Activated CD4-positive, alpha-beta T cell treated with anti-CD3 and anti-CD28 coated beads, Interleukin-2, amount 50 U/mL, for 4 hours (primary cell): Measurements from ENCODE around the gene FAM3A.

Experiments used
- DNase-seq, 2 experiments: peaks; one replicate each; pipeline ENCODE4 v3.0.0-alpha.2; 2020

FAM3A gene

DNA sequence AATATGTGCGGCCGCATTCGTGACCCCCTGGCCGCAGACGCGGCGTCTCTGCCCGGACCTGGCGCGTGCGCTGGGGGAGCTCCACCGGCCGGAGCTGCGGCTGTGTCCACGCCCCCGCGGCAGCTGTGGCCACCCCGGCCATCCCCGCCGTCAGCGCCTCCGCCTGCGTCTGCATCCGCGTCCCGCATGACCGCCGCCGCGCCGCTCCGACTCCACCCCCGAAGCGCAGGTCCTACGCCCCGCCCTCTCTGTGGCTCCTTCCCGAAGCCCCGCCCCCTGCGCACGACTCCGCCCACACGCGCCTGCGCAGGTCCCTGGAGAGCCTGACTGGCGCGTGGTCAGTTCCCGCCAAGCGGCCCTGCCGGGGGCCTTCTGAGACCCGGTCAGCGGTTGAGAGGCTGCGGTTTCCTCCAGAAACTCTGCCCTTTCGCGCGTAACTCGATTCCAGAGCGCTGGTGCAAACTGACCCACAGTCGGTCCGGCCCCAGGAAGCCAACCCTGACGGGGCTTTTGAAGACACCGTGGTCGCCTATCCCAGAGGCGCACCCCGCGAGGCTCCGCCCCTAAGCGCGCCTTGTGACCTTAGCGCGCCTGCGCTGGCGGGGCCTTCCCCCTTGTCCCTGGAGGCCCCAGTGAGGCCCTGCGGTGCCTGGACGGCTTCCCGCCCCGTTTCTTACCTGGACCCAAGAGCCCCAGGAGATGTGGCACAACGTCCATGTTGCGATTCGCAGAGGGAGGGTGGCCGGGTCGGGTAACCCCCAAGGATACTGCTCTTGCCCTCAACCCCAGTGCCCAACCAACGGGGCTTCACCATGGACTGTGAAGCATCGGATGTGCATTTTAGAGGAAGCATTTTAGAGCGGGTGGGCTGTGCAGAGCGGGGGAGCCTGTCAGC, 37.1 kb downstream of the FAM3A start, which contains the start of gene LAGE3:
Gene LAGE3, minus strand, starts transcription at position 554 of the 895 bp plus-strand sequence. Its CDS starts 366 bp downstream, at position 188.
- peak; percentile 89 to 90 for DNase-seq

DNA sequence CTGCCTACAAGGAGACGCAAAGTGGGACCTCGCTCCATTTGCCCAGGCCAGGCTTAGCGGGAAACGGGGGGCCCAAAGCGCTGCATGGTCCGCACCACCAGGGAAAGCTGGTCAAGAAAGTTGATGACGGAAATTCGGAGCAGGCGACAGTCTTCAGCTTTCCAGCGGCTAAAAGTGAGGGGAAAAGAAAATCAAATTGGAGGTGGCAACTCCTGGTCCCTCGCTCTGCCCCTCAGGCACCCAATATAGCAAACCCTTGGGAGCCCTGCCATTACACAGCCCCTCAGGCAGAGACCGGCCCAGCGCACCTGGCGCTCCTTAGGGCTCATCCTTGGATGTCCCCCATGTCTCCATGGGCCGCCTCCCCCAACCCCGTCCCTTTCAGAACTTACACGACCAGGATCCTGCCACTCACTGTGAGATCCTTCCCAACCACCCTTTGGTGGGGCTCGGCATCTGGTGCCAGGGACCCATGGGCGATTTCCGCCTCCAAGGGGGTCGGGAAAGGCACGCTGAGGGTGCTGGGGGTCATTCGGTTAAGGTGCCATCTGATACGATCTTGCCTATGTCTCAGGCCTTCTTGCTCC, 38.0 kb downstream of the FAM3A start:
- no peak for DNase-seq

DNA sequence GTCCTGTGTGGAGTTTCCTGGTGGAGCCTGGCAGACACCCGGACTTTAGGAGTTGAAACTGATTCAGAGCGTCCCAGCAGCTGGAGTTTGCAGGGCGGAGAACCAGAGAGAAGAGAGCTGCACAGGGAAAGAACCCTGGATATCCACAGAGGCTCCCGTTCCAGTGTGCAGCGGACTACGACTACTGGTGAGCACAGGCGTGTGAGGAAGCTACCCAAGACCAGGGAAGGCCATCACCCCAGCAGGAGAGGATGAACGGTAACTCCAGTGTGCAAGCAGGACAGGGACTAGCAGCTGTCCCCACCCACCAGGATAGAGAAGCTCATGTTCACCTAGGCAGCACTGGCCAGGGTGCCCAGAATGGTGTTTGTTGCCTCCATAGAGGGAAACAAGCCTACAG, 39.2 kb downstream of the FAM3A start:
- DNase-seq: no peak

DNA sequence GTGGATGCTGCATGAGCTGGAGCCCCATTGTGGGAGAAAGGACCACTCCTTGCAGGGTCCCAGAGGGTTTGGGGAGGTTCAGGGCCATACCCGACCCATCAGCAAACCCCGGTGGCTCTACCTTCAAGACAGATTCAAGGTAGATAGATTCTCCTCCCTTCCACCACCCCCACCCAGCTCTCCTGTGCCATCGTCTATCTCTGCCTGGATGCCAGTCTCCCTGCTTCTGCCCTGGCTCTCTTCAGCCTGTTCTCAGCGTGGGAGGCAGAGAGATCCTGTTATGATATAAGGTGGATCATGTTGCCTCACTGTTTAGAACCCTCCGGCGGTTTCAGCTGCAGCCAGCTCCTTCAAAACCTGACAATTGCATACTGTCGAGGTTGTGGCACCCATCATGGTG, 42.3 kb downstream of the FAM3A start:
- DNase-seq: no peak

DNA sequence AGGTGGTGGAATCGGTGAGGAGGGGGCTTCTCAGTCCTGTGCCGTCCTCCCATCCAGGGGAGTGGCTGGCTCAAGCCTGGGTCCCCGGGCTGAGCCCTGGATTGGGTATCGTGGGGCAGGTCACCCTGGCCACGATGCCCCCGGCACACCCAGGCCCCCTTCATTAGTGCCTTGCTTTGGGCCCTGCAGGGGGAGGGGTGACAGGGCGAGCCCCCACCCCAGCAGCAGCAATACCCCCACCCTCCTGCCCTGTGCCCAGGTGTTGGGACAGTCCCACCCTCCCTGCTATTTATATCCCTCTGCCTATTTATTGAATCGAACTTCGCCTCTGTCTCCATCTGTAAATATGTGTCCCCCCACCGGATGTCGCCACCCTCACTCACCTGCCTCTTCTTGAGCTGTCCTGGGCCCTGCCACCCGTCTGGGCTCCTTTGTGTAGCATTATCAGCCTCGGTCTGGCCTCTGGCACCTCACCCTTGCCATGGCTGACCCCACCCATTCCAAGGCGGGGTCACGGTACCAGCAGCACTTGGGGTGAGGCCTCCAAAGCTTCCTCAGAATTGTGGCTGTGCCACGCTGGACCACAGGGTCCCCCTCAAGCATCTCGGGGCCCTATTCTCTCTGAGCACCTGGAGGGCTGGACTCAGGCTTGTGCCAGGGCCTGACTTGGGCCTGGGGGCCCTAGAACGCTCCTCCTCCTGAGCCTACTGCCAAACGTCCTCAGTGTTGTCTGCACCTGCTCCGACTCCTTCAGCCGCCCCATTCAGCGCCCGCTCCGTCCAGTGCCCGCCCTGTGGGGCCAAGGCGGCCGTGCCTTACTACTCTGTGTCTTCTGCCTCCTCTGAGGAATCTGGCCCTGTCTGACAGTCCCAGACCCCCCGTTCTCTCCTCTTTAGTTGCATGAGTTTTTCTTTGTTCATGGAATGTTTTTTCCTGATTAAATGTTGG, 43.1 kb downstream of the FAM3A start:
- no peak for DNase-seq

DNA sequence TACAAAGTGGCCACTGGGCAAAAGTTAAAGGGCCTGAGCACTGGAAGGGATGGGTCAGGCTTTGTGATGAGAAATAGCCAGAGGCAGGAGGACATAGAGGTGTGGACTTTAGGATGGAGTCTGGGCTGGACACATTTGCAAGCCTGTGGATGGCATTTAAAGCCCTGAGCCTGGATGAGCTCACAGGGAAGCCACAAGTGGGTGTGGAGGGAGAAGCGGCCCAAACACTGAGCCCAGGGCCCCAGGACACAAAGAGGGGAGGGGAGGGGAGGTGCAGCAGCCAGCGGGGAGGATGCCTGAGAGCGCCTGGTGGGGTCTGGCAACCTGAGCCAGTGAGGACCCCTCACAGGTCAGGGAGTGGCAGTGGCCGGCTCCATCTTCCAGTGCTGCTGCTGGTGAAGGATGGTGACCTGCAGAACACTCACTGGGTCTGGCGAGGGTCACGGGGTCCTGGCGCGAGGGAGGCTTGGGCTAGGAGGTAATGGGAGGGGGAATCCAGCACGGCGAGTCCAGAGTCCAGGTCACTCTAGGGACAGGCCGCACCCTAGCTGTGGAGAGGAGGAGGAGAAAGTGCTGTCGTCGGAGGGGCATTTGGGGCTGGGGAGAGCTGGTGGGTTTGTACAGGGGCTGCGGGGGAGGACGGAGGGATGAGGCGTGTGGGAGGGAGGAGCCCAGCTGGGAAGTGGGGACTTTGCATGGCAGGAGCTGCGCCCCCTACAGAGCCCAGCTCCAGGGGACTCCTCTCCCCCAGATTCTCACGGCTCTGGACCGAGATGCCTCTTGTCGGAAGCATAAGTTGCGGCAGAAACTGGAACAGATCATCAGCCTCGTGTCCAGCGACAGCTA, 44.0 kb downstream of the FAM3A start:
- DNase-seq: no peak

DNA sequence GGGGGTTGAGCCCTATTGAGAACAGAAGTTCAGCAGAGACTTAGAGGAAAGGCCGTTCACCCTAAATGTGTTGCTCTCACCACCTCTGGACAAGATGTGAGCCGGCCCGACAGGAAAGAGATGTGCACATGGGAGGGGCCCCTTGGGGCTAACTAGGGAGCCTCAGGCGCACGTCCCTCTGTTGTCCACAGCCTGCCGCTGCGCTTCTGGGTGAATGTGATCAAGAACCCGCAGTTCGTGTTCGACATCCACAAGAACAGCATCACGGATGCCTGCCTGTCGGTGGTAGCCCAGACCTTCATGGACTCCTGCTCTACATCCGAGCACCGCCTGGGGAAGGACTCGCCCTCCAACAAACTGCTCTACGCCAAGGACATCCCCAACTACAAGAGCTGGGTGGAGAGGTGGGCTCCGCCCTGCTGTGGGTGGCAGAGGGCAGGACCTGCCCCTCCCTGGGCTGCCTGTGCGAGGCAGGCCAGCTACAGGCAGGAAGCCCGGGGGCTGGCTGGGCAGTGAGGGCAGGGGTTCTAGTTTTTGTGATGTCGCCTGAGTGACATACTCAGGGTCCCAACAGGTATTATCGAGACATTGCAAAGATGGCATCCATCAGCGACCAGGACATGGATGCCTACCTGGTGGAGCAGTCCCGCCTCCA, 45.0 kb downstream of the FAM3A start:
- no peak for DNase-seq

DNA sequence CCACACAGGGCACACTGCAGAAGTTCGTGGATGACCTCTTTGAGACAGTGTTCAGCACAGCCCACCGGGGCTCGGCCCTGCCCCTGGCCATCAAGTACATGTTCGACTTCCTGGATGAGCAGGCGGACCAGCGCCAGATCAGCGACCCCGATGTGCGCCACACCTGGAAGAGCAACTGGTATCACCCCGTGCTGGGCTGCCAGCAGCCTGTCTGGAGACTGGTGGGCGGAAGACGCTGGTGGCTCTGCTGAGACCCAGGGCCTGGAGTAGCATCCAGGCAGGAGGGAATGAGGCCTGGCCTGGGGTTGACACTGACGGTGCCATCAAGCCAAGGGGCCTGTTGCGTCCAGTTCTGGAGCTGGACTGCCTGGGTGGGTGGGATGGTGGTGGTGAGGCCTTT, 45.6 kb downstream of the FAM3A start:
- no peak for DNase-seq

DNA sequence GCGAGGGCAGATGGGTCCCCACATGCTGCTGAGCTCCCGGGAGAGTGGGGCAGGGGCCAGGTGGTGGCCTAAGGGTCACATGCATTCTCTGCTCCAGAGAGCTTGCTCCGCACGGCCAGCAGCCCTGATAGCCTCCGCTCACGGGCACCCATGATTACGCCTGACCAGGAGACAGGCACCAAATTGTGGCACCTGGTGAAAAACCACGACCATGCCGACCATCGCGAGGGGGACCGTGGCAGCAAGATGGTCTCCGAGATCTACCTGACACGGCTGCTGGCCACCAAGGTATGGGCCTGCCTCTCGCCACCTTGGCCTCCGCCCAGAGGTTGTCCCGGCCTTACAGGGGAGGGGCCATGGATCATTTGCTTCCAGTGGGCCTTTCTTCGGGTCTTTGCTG, 46.2 kb downstream of the FAM3A start:
- DNase-seq: no peak

DNA sequence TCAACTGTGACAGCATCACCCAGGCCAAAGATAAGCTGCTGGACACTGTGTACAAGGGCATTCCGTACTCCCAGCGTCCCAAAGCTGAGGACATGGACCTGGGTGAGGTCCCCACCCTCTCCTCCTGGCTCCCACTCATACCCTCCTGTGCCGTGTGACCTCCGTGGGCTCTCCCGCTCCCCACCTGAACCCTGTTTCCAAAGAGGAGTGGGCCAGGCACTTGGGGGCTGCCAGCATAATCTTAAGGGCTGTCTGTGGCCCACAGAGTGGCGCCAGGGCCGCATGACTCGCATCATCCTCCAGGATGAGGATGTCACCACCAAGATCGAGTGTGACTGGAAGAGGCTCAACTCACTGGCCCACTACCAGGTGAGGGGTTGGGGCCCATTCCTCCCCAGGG, 46.9 kb downstream of the FAM3A start:
- no peak for DNase-seq

DNA sequence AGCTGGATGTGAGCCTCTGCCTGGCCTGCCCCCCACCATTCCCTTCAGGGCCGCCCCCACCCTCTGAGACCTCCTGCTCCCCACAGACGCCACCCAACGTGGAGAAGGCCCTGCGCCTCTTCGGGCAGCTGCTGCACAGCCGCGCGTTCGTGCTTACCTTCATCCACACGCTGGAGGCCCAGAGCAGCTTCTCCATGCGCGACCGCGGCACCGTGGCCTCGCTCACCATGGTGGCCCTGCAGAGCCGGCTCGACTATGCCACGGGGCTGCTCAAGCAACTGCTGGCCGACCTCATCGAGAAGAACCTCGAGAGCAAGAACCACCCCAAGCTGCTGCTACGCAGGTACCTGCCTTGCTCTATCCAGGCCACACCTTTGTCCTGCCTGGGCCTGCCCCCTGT, 47.8 kb downstream of the FAM3A start:
- no peak for DNase-seq

DNA sequence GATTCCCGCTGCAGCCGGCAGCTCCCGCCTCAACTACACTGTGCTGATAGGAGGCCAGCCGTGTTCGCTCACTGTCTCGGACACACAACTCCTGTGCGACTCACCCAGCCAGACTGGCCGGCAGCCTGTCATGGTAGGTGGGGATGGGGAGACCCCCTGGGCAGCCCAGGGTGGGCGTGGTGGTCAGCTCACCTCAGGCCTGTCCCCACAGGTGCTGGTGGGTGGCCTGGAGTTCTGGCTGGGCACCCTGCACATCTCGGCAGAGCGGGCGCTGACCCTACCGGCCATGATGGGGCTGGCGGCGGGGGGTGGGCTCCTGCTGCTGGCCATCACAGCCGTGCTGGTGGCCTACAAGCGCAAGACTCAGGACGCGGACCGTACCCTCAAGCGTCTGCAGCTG, 48.5 kb downstream of the FAM3A start:
- DNase-seq: no peak

DNA sequence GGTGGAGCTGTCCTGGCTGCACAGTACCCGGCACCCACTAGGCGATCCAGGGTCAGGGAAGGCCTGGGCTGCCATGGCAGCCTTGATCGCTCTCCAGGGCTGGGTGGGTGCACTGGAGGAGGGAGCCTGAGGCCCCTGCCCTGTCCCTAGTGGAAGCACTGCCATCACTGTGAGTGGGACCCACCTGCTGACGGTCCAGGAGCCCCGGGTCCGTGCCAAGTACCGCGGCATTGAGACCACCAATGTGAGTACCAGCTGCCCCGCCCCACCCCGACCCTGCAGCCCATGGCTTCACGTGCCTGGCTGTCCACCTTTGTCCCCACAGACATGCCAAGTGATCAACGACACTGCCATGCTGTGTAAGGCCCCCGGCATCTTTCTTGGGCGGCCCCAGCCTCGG, 49.1 kb downstream of the FAM3A start:
- no peak for DNase-seq

DNA sequence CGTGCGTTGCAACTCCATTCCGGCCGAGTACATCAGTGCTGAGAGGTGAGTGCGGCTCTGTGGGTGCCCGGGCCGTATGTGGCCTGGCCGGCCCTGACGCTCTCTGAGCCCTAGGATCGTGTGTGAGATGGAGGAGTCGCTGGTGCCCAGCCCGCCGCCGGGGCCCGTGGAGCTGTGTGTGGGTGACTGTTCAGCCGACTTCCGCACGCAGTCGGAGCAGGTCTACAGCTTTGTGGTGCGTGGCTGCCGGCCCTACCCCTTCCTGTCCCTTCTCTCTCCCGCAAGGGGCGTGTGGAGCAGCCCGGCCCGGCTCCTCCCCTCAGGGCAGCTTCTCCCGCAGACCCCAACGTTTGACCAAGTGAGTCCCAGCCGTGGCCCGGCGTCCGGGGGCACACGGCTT, 50.0 kb downstream of the FAM3A start:
- DNase-seq: no peak

DNA sequence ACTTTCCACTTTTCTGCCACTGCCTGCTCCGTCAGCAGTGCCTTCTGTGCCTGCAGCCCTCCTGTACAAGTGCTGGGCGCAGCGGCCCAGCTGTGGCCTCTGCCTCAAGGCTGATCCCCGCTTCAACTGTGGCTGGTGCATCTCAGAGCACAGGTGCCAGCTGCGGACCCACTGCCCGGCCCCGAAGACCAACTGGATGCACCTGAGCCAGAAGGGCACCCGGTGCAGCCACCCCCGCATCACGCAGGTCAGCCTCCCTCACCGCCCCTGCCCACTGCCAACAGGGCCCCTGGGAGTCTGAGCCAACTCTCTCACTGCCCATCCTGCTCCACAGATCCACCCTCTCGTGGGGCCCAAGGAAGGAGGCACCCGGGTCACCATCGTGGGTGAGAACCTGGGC, 50.4 kb downstream of the FAM3A start:
- DNase-seq: no peak

DNA sequence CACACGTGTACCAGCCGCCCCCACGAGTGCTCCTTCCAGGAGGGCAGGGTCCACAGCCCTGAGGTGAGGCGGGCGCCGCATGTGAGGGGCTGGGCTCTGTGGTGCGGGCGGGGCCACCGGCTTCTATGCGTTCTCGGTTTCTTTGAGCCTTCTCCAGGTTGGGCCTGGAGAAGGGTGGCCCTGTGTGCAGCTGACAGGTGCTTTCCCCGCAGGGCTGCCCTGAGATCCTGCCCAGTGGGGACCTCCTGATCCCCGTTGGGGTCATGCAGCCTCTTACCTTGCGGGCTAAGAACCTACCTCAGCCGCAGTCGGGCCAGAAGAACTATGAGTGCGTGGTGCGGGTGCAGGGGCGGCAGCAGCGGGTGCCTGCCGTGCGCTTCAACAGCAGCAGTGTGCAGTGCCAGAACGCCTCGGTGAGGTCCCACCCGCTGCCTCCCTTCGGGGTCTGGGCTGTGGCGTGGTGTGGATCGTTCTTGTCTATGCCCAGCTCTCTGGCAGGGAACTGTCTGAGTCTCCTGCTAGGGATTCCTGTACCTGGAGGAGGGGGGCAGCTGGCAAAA, 51.1 kb downstream of the FAM3A start:
- DNase-seq: no peak

DNA sequence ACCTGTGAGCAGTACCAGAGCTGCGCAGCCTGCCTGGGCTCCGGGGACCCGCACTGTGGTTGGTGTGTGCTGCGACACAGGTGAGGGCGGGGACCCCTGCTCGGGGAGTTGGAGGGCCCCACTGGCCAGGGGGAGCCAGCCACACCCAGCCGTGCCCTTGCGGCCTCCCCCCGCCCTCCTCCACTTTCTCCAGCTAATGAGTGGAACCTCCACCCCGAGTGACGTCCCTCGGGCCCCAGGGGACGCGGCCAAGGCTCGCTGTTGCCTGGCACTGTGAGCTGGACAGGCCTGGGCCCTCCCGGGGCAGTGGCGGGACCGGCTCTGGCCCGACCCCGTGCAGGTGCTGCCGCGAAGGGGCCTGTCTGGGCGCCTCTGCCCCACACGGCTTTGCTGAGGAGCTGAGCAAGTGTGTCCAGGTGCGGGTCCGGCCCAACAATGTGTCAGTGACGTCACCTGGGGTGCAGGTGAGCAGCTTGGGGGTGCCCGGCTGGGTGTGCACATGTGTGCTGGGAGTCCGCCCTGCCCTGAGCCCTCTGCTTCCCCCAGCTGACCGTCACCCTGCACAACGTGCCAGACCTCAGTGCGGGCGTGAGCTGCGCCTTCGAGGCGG, 52.3 kb downstream of the FAM3A start:
- no peak for DNase-seq

DNA sequence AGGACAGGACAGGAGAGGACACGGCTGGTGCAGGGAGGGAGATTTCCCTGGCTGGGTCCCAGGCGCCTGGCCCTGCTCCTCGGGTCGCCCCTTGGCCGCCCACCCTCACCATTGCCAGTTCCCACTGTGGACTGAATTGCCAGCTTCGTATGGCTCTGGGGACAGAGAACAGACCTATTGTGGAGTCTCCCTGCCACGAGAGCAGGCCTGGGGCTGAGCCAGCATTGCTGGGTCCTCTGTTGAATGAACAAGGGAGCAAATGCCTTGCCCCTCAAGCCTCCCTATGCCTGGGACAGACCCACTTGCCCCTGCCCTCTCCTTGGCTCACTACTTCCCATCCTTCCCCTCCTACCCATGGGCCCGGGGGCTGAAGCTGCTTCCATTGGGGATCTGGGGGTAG, 53.6 kb downstream of the FAM3A start:
- DNase-seq: no peak

DNA sequence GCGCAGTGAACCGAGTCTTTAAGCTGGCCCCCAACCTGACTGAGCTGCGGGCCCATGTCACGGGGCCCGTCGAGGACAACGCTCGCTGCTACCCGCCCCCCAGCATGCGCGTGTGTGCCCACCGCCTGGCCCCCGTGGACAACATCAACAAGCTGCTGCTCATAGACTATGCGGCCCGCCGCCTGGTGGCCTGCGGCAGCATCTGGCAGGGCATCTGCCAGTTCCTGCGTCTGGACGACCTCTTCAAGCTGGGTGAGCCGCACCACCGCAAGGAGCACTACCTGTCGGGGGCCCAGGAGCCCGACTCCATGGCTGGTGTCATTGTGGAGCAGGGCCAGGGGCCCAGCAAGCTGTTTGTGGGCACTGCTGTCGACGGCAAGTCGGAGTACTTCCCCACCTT, 55.7 kb downstream of the FAM3A start:
- no peak for DNase-seq

DNA sequence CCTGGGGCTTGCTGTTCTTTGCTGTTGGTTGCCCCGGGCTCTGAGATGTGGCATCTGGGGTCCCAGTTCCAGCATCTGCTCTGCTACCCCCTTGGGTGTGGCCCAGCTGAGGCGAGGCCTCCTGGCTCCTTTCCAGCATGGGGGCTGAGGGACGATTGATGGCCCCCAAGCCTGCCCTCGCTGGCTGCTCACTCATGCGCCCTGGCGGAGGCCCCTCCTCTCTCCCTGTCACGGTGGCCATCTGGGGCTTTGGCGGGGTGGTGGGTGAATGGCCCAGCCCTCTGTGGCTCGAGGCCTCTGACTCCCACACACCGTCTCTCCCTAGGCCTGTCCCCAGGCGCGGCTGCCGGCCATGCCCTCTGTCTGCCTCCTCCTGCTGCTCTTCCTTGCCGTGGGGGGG, 56.2 kb downstream of the FAM3A start:
- DNase-seq: no peak
